Upper lobe of left lung (tissue), 6 donors: ENCODE data around the gene WNT8B. TPM values are rescaled to one million over a fixed set of nuclear protein-coding genes. Genes with fewer than 3 reads are reported as not detected.

Source experiments
- ATAC-seq, 2 donors: fragments of 200-7000 bp; cut with Tn5 transposase; one replicate each; pipeline ENCODE4 v1.9.1; 2022; ENCODE audit warnings: mild to moderate bottlenecking in 2 of 2, moderate library complexity in 2 of 2; ENCODE audit not compliant: low FRiP score in 2 of 2
- DNase-seq, 2 donors: peaks; one replicate each; pipeline ENCODE4 v3.0.0-alpha.2; 2019 to 2020
- H3K27ac ChIP-seq, 4 donors: fragments of 200-600 bp; sonication (generic); one replicate each; pipeline ENCODE4 v1.5.1; 2016 to 2019
- H3K27me3 ChIP-seq, 4 donors: fragments of 200-600 bp; sonication (generic); one replicate each; pipeline ENCODE4 v1.5.1; 2017 to 2019
- H3K36me3 ChIP-seq, 4 donors: fragments of 200-600 bp; sonication (generic); one replicate each; pipeline ENCODE4 v1.5.1; 2016 to 2019
- H3K4me1 ChIP-seq, 4 donors: fragments of 200-600 bp; sonication (generic); one replicate each; pipeline ENCODE4 v1.5.1; 2018 to 2019
- H3K4me3 ChIP-seq, 4 donors: fragments of 200-600 bp; sonication (generic); one replicate each; pipeline ENCODE4 v1.5.1; 2017 to 2019; ENCODE audit warnings: mild to moderate bottlenecking in 2 of 4, moderate library complexity in 1 of 4
- H3K9me3 ChIP-seq, 4 donors: fragments of 200-600 bp; sonication (generic); one replicate each; pipeline ENCODE4 v1.5.1; 2018 to 2019
- EP300 ChIP-seq, 4 donors: sonication (generic); formaldehyde crosslinking; IDR thresholded peaks; one replicate each; pipeline ENCODE4 v1.5.1; 2017; ENCODE audit warnings: antibody characterized with exemption in 4 of 4, control low read depth in 2 of 4
- POLR2A ChIP-seq, 4 donors: fragments of 450-650 bp; IDR thresholded peaks; one replicate each; pipeline ENCODE4 v1.5.1; 2016 to 2017; ENCODE audit warnings: antibody characterized with exemption in 4 of 4, mild to moderate bottlenecking in 2 of 4
- POLR2AphosphoS5 ChIP-seq, 2 donors: sonication (generic); formaldehyde crosslinking; IDR thresholded peaks; one replicate each; pipeline ENCODE4 v1.5.1; 2017; ENCODE audit warnings: antibody characterized with exemption in 2 of 2
- WGBS, 2 donors: methylation state at CpG; one replicate each; pipeline ENCODE4 v1.1.5; 2017 to 2018; 5-methylcytosine and 5-hydroxymethylcytosine counted together
- total RNA-seq, 6 donors: library from RNA; depleted of rRNA in 4 of 6; stranded (reverse); fragments of >200 nt in 4 of 6; gene quantifications; one replicate each; pipeline versions ENCODE4 v1.1.0 to v1.2.1, GENCODE V29; 2016 to 2021
- TF ChIP-seq, protein P1 (sequence below), 6 experiments: fragments of 450-650 bp in 4 of 6; fragments of 200-600 bp in 2 of 6; sonication (generic) in 2 of 6; IDR thresholded peaks; one replicate each; pipeline ENCODE4 v1.5.1; 2016 to 2019; ENCODE audit warnings: antibody characterized with exemption in 6 of 6
- donor health status: DM: no; HTN: no; CAD: no; lungs with moderate emphysema.
- donor health status: DM: no; HTN: yes; CAD: no; lungs with severe emphysema.

WNT8B gene
- total RNA-seq, 6 donors from 2014 or later = 0.17 TPM; not detected in 5

GRCh38 chr10:100519311-100520051, 56.7 kb downstream of the WNT8B start, which contains the start of gene SEC31B:
TSS of gene SEC31B (minus strand) at chr10:100519861. CDS start at chr10:100516952, 2,909 bp downstream.
- DNase-seq = peak in 1 of 2 donors; percentile 87
- Histone ChIP-seq H3K36me3 (peaks cover 8 to 19% (median 16%) of the 10 kb centered on the region in 4 donors), H3K27ac (no peak within 1 kb of the TSS), H3K9me3 (no peaks in the 10 kb centered on the region), H3K4me1 (peaks cover 5 to 17% (median 11%) of the 10 kb centered on the region in 4 donors), H3K4me3 (peak within 1 kb of the TSS in 3 of 4 donors; percentile 31 to 48 (median 44)), H3K27me3 (peaks cover 0 to 2% (median 0%) of the 10 kb centered on the region in 4 donors)
- WGBS, 2 donors = 25% methylated on average over 57 of the region's 72 CpGs; no CpG with 5 or more reads in 1 of the 2 donors
- ATAC-seq = peak; percentile 42 to 63
- no peak for TF ChIP-seq POLR2AphosphoS5 (IDR thresholded peaks at IDR 0.05)

DNA sequence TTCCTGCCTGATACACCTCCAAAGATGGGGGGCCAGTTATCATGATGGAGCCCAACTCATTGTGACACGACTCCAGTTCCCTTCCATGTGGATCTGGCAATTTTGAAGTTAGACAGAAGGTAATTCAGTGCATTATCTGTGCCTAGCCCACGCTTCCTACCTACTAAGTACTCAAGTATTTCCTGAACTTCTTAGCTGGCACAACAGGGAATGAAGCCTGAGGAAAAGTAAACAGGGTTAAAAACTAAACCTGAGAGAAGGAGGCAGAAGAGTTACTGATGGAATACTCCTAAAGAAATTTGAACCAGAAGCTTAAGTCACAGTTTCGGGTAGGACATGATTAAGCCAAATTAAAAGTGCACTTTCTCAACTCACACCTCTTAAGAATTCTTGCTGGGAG, 58.0 kb downstream of the WNT8B start:
- no peak for DNase-seq
- H3K9me3 ChIP-seq = no peaks in the 10 kb centered on the region
- TF ChIP-seq POLR2AphosphoS5 (IDR thresholded peaks at IDR 0.05) (no peak), POLR2A (IDR thresholded peaks at IDR 0.05) (no peak), EP300 (IDR thresholded peaks at IDR 0.05) (no peak)
- TF ChIP-seq, protein P1, sequence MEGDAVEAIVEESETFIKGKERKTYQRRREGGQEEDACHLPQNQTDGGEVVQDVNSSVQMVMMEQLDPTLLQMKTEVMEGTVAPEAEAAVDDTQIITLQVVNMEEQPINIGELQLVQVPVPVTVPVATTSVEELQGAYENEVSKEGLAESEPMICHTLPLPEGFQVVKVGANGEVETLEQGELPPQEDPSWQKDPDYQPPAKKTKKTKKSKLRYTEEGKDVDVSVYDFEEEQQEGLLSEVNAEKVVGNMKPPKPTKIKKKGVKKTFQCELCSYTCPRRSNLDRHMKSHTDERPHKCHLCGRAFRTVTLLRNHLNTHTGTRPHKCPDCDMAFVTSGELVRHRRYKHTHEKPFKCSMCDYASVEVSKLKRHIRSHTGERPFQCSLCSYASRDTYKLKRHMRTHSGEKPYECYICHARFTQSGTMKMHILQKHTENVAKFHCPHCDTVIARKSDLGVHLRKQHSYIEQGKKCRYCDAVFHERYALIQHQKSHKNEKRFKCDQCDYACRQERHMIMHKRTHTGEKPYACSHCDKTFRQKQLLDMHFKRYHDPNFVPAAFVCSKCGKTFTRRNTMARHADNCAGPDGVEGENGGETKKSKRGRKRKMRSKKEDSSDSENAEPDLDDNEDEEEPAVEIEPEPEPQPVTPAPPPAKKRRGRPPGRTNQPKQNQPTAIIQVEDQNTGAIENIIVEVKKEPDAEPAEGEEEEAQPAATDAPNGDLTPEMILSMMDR (IDR thresholded peaks at IDR 0.05) = no peak
- no peak for ATAC-seq
- H3K4me1 ChIP-seq = peaks cover 5 to 17% (median 11%) of the 10 kb centered on the region in 4 donors
- 80 to 86% methylated on average over 3 of the region's 3 CpGs for WGBS, 2 donors
- H3K27me3 ChIP-seq = peaks cover 0 to 2% (median 0%) of the 10 kb centered on the region in 4 donors
- no peak overlapping the region for H3K27ac ChIP-seq
- peaks cover 19 to 26% (median 23%) of the 10 kb centered on the region in 4 donors for H3K36me3 ChIP-seq
- H3K4me3 ChIP-seq = no peak overlapping the region

GRCh38 chr10:100522107-100522801, 59.4 kb downstream of the WNT8B start:
- no peak overlapping the region for H3K4me3 ChIP-seq
- no peaks in the 10 kb centered on the region for H3K9me3 ChIP-seq
- H3K27ac ChIP-seq = no peak overlapping the region
- WGBS, 2 donors = 80 to 83% methylated on average over 5 of the region's 5 CpGs
- no peak for TF ChIP-seq EP300 (IDR thresholded peaks at IDR 0.05)
- TF ChIP-seq, protein P1 (IDR thresholded peaks at IDR 0.05) = no peak
- TF ChIP-seq POLR2AphosphoS5 (IDR thresholded peaks at IDR 0.05) = no peak
- TF ChIP-seq POLR2A (IDR thresholded peaks at IDR 0.05) = no peak
- DNase-seq (no peak), ATAC-seq (no peak)
- peaks cover 5 to 17% (median 11%) of the 10 kb centered on the region in 4 donors for H3K4me1 ChIP-seq
- peaks cover 0 to 2% (median 0%) of the 10 kb centered on the region in 4 donors for H3K27me3 ChIP-seq
- H3K36me3 ChIP-seq = peaks cover 29 to 41% (median 35%) of the 10 kb centered on the region in 4 donors

- H3K27ac ChIP-seq = no peak overlapping the region
- 89 to 96% methylated on average over 9 of the region's 9 CpGs for WGBS, 2 donors
- ATAC-seq (no peak), DNase-seq (no peak)
- H3K9me3 ChIP-seq = no peaks in the 10 kb centered on the region
- H3K4me1 ChIP-seq = peaks cover 10 to 22% (median 14%) of the 10 kb centered on the region in 4 donors
- peaks cover 0 to 2% (median 0%) of the 10 kb centered on the region in 4 donors for H3K27me3 ChIP-seq
- no peak overlapping the region for H3K4me3 ChIP-seq
- peaks cover 29 to 43% (median 35%) of the 10 kb centered on the region in 4 donors for H3K36me3 ChIP-seq
- no peak for TF ChIP-seq EP300 (IDR thresholded peaks at IDR 0.05)
- no peak for TF ChIP-seq POLR2A (IDR thresholded peaks at IDR 0.05)
Observed at GRCh38 chr10:100522945-100523344, 60.1 kb downstream of the WNT8B start.

DNA sequence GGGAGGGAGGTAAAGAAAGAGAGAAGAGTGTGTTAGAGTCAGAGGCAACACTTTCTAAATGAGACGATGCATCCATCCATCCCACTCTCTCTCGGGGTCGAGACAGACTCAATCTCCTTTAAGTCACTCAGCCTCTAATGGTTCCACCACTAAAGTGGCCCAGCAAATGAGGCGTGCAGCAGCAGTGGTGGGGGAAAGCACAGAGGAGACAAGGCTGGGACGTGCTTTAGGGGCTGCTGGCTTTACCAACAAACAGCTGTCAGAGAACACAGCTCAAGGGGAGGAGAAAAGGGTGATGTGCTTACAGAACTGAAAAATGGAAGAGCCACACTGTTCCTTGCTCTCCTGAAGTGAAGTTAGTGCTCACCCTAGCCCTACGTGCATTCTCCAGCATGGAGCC, 61.4 kb downstream of the WNT8B start:
- WGBS, 2 donors = 86 to 93% methylated on average over 6 of the region's 6 CpGs
- Histone ChIP-seq H3K27me3 (peaks cover 0 to 2% (median 0%) of the 10 kb centered on the region in 4 donors), H3K9me3 (no peaks in the 10 kb centered on the region), H3K4me3 (no peak overlapping the region), H3K36me3 (peaks cover 29 to 43% (median 35%) of the 10 kb centered on the region in 4 donors), H3K4me1 (peaks cover 19 to 26% (median 22%) of the 10 kb centered on the region in 4 donors), H3K27ac (no peak overlapping the region)
- ATAC-seq = no peak
- no peak for TF ChIP-seq POLR2AphosphoS5 (IDR thresholded peaks at IDR 0.05)
- TF ChIP-seq EP300 (IDR thresholded peaks at IDR 0.05) = no peak
- TF ChIP-seq, protein P1 (IDR thresholded peaks at IDR 0.05) = no peak
- no peak for TF ChIP-seq POLR2A (IDR thresholded peaks at IDR 0.05)
- DNase-seq = no peak
